NT2/D1 (cell line): Measurements from ENCODE around the gene RAD1.

Experiments
- YY1 ChIP-seq: IDR thresholded peaks from 2 replicates; pipeline ENCODE4 v1.6.1; 2011; ENCODE audit not compliant: insufficient read length, insufficient read depth
- ZNF274 ChIP-seq: IDR thresholded peaks from 2 replicates; pipeline ENCODE4 v1.6.1; 2011; ENCODE audit warnings: mild to moderate bottlenecking, low read depth, low read length

DNA sequence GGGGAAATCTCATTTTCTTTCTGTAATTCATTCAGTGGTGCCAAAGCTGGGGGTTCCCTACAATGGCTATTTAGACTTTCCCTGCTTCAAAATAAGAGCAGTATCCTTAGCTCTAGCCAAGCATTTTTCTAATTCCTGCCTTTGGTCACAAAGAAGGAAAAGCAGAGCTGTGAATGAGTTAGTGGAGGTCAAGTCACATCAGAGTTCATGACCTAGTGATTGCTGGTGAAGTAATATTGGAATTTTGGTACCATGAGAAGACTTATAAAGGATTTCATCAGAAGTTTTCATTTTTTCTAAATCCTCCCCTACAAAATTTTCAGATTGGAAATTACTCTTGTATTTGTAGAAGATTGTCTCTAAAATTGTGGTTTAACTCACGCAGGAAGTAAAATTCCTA is 42.0 kb upstream of the RAD1 start:
- TF ChIP-seq YY1 (no peak), ZNF274 (no peak)
